Loucy (cell line): ENCODE data around the gene XPNPEP1.

Experiments
- CTCF ChIP-seq: fragments of 200-600 bp; sonication (generic); conservative IDR thresholded peaks from 2 replicates; pipeline ENCODE4 v1.5.1; 2014; ENCODE audit warnings: mild to moderate bottlenecking, antibody characterized with exemption, low read length
- EZH2phosphoT487 ChIP-seq: fragments of 200-600 bp; IDR thresholded peaks from 2 replicates; pipeline ENCODE4 v1.6.1; 2018; ENCODE audit warnings: antibody characterized with exemption, mild to moderate bottlenecking, moderate library complexity, borderline replicate concordance

GRCh38 chr10:109967739-109968088 lies 44.4 kb upstream of the XPNPEP1 start:
- TF ChIP-seq CTCF (no peak), EZH2phosphoT487 (no peak)
